Keratinocyte (primary cell): ENCODE data around the gene CXCL10.

Experiments
- EZH2 ChIP-seq: IDR thresholded peaks from one replicate; pipeline ENCODE4 v1.6.1; 2012; ENCODE audit warnings: inconsistent platforms, mild to moderate bottlenecking, low read length, moderate library complexity
- TF ChIP-seq, protein P1 (sequence below), 3 experiments: IDR thresholded peaks in 1 of 3; conservative IDR thresholded peaks in 1 of 3; optimal IDR thresholded peaks in 1 of 3; 2 replicates in 2 of 3; 3 replicates in 1 of 3; pipeline versions ENCODE3 to v1.5.1; 2011; ENCODE audit warnings: low read length in 3 of 3, mild to moderate bottlenecking in 3 of 3, moderate library complexity in 2 of 3, control low read depth in 1 of 3, inconsistent platforms in 1 of 3; ENCODE audit not compliant: insufficient read depth in 2 of 3; ENCODE audit errors: extremely low read depth in 1 of 3

DNA sequence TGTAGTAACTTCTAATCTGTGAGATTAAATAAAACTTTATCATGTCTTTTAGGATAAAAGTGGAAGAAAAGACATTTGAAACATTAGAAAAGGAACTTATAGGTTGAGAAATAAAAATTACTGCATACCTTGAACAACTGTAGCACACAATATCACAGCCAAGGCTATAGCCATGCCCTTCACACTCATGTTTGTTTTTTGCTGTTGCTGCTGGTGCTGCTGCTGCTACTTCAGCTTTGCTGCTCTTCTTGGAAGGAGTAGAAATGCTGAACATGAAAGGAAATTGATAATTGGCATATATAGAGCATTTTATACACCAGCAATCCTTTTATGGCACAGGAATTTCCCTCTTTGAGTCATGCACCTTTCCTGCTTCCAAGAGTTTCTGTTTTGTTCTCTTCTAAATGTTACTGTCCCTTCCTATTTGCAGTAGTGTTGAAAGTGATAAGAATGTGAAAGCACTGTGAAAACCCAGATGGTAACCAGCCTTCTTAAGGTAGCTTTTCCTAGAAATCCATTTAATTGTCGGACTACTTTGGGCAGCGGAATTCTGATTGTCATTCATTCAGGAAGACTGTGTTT, 12.6 kb upstream of the CXCL10 start, which contains the start of gene CXCL11:
- no peak for TF ChIP-seq EZH2
- TF ChIP-seq, protein P1, sequence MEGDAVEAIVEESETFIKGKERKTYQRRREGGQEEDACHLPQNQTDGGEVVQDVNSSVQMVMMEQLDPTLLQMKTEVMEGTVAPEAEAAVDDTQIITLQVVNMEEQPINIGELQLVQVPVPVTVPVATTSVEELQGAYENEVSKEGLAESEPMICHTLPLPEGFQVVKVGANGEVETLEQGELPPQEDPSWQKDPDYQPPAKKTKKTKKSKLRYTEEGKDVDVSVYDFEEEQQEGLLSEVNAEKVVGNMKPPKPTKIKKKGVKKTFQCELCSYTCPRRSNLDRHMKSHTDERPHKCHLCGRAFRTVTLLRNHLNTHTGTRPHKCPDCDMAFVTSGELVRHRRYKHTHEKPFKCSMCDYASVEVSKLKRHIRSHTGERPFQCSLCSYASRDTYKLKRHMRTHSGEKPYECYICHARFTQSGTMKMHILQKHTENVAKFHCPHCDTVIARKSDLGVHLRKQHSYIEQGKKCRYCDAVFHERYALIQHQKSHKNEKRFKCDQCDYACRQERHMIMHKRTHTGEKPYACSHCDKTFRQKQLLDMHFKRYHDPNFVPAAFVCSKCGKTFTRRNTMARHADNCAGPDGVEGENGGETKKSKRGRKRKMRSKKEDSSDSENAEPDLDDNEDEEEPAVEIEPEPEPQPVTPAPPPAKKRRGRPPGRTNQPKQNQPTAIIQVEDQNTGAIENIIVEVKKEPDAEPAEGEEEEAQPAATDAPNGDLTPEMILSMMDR (optimal IDR thresholded peaks at IDR 0.05 in 1 of 3, IDR thresholded peaks at IDR 0.05 in 1 of 3, conservative IDR thresholded peaks at IDR 0.05 in 1 of 3; ENCODE audit: extremely low read depth in 1 of 3, insufficient read depth in 2 of 3, low read length in 3 of 3) = no peak
